Measurements from ENCODE around the gene EIF4A3. TPM values are rescaled to one million over a fixed set of nuclear protein-coding genes. Genes with fewer than 3 reads are reported as not detected.
"Not testable (repeated sequence)": the region's sequence is repeated elsewhere in the genome, so short reads cannot be mapped to it uniquely, and the experiment has no call there.

The EIF4A3 gene
- polyA plus RNA-seq, 5 donors, result 73.6 to 95.6 (median 82.0) TPM

- no peak for DNase-seq
Measured at GRCh38 chr17:80177986-80178595, 31.2 kb upstream of the EIF4A3 start.

GRCh38 chr17:80176757-80177156, 29.8 kb upstream of the EIF4A3 start:
- DNase-seq, result no peak

- no peak for DNase-seq
Measured at GRCh38 chr17:80173916-80174315, 27.0 kb upstream of the EIF4A3 start.

- DNase-seq, result no peak
Measured at GRCh38 chr17:80173126-80173525, 26.2 kb upstream of the EIF4A3 start.

- DNase-seq, result no peak
Measured at GRCh38 chr17:80171681-80172080, 24.8 kb upstream of the EIF4A3 start.

- no peak for DNase-seq
Measured at GRCh38 chr17:80169784-80170500, 23.0 kb upstream of the EIF4A3 start, which contains the start of gene CARD14. CARD14 (plus strand) TSS chr17:80170030; CDS start chr17:80181439, 11,409 bp downstream.

GRCh38 chr17:80169107-80169506, 22.2 kb upstream of the EIF4A3 start:
- no peak for DNase-seq

- no peak for DNase-seq
Measured at GRCh38 chr17:80168371-80168770, 21.4 kb upstream of the EIF4A3 start.

- DNase-seq, result no peak
Measured at GRCh38 chr17:80166446-80166845, 19.5 kb upstream of the EIF4A3 start.

GRCh38 chr17:80164185-80164584, 17.3 kb upstream of the EIF4A3 start:
- no peak for DNase-seq

- no peak for DNase-seq
Measured at GRCh38 chr17:80163336-80163735, 16.4 kb upstream of the EIF4A3 start.

- DNase-seq, result no peak
Measured at GRCh38 chr17:80160536-80160935, 13.6 kb upstream of the EIF4A3 start.

- DNase-seq, result no peak
Measured at GRCh38 chr17:80158846-80159245, 11.9 kb upstream of the EIF4A3 start.

GRCh38 chr17:80155600-80155999, 8.7 kb upstream of the EIF4A3 start:
- DNase-seq, result not testable (repeated sequence)

- no peak for DNase-seq
Measured at GRCh38 chr17:80154166-80154565, 7.2 kb upstream of the EIF4A3 start.

- no peak for DNase-seq
Measured at GRCh38 chr17:80153004-80153403, 6.1 kb upstream of the EIF4A3 start.

GRCh38 chr17:80152081-80152702, 5.3 kb upstream of the EIF4A3 start:
- no peak for DNase-seq

- no peak for DNase-seq
Measured at GRCh38 chr17:80151333-80151732, 4.4 kb upstream of the EIF4A3 start.

GRCh38 chr17:80146121-80147034, 550 bp downstream of the EIF4A3 start:
- DNase-seq, result no peak

- DNase-seq, result no peak
Measured at GRCh38 chr17:80145076-80146075, 1.6 kb downstream of the EIF4A3 start.

GRCh38 chr17:80142929-80143328, 4.0 kb downstream of the EIF4A3 start:
- no peak for DNase-seq
